GM12864 (cell line): ENCODE measurements around the gene RPL21.
"Not testable (repeated sequence)": the region's sequence is repeated elsewhere in the genome, so short reads cannot be mapped to it uniquely, and the experiment has no call there.

Experiments
- DNase-seq: peaks from one replicate; pipeline ENCODE4 v3.0.0-alpha.2; 2011; ENCODE audit warnings: low read depth
- H3K4me3 ChIP-seq: 2 replicates; pipeline ENCODE4 v1.5.1; 2011; ENCODE audit warnings: mild to moderate bottlenecking, low read depth, low read length, control low read depth
- TF ChIP-seq, protein P1 (sequence below): IDR thresholded peaks from 2 replicates; pipeline ENCODE4 v1.5.1; 2011; ENCODE audit warnings: low read depth, mild to moderate bottlenecking, moderate library complexity, low read length, control low read depth, inconsistent platforms; ENCODE audit errors: missing control alignments

RPL21 gene

DNA sequence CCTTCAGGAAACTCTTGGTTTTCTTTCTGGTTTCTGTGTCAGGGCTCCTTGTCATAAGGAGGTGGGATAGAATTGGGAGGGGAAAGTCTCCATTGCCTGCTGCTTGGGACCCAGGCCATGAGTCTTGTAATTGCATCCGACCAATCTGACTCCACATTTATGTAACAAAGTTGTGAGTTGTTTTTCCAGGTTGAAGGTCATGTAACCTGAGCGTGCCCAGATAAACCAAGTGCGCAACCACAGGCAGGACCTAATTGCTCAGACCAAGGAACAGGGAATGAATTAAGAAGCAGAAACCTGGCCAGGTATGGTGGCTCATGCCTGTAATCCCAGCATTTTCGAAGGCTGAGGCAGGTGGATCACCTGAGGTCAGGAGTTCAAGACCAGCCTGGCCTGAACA is 37.0 kb downstream of the RPL21 start:
- no peak for DNase-seq
- TF ChIP-seq, protein P1, sequence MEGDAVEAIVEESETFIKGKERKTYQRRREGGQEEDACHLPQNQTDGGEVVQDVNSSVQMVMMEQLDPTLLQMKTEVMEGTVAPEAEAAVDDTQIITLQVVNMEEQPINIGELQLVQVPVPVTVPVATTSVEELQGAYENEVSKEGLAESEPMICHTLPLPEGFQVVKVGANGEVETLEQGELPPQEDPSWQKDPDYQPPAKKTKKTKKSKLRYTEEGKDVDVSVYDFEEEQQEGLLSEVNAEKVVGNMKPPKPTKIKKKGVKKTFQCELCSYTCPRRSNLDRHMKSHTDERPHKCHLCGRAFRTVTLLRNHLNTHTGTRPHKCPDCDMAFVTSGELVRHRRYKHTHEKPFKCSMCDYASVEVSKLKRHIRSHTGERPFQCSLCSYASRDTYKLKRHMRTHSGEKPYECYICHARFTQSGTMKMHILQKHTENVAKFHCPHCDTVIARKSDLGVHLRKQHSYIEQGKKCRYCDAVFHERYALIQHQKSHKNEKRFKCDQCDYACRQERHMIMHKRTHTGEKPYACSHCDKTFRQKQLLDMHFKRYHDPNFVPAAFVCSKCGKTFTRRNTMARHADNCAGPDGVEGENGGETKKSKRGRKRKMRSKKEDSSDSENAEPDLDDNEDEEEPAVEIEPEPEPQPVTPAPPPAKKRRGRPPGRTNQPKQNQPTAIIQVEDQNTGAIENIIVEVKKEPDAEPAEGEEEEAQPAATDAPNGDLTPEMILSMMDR, result no peak
- H3K4me3 ChIP-seq, result no peak overlapping the region

GRCh38 chr13:27289011-27289665 is 37.8 kb downstream of the RPL21 start:
- TF ChIP-seq, protein P1, result no peak
- no peak for DNase-seq
- H3K4me3 ChIP-seq, result no peak overlapping the region

- H3K4me3 ChIP-seq, result no peak overlapping the region
- TF ChIP-seq, protein P1, result no peak
- no peak for DNase-seq
Measured at GRCh38 chr13:27290715-27291114, 39.4 kb downstream of the RPL21 start.

DNA sequence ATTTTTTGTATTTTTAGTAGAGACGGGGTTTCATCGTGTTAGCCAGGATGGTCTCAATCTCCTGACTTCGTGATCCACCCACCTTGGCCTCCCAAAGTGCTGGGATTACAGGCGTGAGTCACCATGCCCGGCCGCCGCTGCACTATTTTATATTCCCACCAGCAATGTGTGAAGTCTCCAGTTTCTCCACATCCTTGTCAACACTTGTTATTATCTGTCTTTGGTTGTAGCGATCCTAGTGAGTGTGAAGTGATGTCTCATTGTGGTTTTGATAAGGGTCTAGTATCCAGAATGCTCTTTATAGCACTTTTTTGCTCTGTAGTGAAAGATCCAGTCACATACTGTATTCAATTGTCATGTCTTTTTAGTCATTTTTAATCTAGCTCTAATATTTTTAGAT is 40.6 kb downstream of the RPL21 start:
- not testable (repeated sequence) for H3K4me3 ChIP-seq, DNase-seq

DNA sequence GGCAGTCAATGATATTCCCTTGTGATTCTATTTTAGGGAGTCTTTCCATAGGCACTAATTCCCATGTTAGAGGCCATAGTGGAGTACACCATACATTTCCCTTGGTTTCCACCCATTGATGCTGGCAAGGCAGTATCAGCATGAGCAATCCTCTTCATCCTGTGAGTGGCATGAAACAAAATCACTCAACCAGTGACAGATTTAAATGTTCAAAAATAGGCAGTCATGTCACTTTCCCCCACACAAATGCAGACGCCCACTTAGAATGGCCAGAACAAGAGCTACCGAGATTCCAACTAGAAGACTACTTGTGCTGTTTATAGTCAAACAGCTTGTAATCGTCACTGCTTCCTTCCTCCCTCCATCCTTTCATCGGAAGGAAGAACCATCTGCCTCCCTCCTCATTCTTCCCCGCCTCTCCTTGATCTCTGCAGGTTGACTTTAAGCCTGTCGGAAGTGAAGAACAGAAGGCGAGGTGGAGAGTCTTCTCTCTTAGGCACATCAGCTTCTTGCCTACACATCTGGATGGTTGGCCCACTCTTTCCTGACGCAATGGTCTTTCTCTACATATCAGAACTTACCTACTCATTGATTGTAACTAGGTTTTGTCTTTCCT is 41.8 kb downstream of the RPL21 start:
- H3K4me3 ChIP-seq, result no peak overlapping the region
- DNase-seq, result no peak
- TF ChIP-seq, protein P1, result no peak

GRCh38 chr13:27293873-27294515 is 42.6 kb downstream of the RPL21 start:
- TF ChIP-seq, protein P1, result no peak
- no peak for DNase-seq
- H3K4me3 ChIP-seq, result no peak overlapping the region

GRCh38 chr13:27295096-27295495 is 43.7 kb downstream of the RPL21 start:
- no peak for DNase-seq
- TF ChIP-seq, protein P1, result no peak
- H3K4me3 ChIP-seq, result no peak overlapping the region
